Measurements from ENCODE around the gene ALPL.

DNA sequence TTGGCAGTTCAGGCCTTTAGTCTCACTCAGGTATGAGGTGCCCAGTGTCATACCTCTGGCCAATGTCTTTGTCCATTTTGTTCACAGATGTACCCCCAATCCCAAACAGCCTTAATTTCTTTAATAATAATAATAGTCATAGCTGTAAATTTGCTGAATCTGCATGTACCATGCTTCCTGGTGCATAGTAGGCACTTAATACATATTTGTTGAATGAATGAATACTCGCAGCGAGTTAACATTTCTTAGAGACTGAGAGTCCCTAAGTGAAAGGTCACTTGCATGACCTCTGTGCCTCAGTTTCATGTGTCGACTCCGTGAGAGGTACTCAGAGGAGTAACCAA is 12.5 kb downstream of the ALPL start:
- TF ChIP-seq CTCF (optimal IDR thresholded peaks at IDR 0.05 in 1 of 3, IDR thresholded peaks at IDR 0.05 in 1 of 3, conservative IDR thresholded peaks at IDR 0.05 in 1 of 3; ENCODE audit: extremely low read depth in 1 of 3, insufficient read depth in 2 of 3, low read length in 3 of 3) (no peak), EZH2 (IDR thresholded peaks at IDR 0.05; ENCODE audit: low read length) (no peak)
